Measurements from ENCODE around the gene CERT1.
"Not testable (repeated sequence)": the region's sequence is repeated elsewhere in the genome, so short reads cannot be mapped to it uniquely, and the experiment has no call there.

CERT1 gene

GRCh38 chr5:75536147-75536546, 24.7 kb upstream of the CERT1 start:
- DNase-seq: no peak
- CTCF ChIA-PET: no interaction called here
- peaks cover 2% of the 10 kb centered on the region for H3K4me1 Mint-ChIP-seq
- H3K4me3 Mint-ChIP-seq: no peak overlapping the region
- peaks cover 41% of the 10 kb centered on the region for H3K36me3 Mint-ChIP-seq
- no peak overlapping the region for H3K27ac Mint-ChIP-seq
- H3K9me3 Mint-ChIP-seq: peaks cover 24% of the 10 kb centered on the region
- no peaks in the 10 kb centered on the region for H3K27me3 Mint-ChIP-seq

GRCh38 chr5:75534734-75535133, 23.3 kb upstream of the CERT1 start:
- H3K27me3 Mint-ChIP-seq: no peaks in the 10 kb centered on the region
- no peak overlapping the region for H3K27ac Mint-ChIP-seq
- peaks cover 24% of the 10 kb centered on the region for H3K9me3 Mint-ChIP-seq
- no peak overlapping the region for H3K4me3 Mint-ChIP-seq
- no peak for DNase-seq
- peaks cover 2% of the 10 kb centered on the region for H3K4me1 Mint-ChIP-seq
- CTCF ChIA-PET: no interaction called here
- peaks cover 39% of the 10 kb centered on the region for H3K36me3 Mint-ChIP-seq

DNA sequence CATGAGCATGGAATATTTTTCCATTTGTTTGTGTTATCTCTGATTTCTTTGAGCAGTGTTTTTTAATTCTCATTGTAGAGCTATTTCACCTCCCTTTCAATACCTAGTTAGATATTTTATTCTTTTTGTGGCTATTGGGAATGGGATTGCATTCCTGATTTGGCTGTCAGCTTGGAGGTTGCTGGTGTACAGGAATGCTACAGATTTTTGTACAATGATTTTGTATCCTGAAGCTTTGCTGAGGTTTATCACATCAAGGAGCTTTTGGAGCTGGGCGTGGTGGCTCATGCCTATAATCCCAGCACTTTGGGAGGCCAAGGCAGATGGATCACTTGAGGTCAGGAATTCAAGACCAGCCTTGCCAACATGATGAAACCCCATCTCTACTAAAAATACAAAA, 22.3 kb upstream of the CERT1 start:
- H3K4me1 Mint-ChIP-seq, H3K27ac Mint-ChIP-seq, H3K27me3 Mint-ChIP-seq, H3K4me3 Mint-ChIP-seq, DNase-seq, CTCF ChIA-PET: not testable (repeated sequence)
- Mint-ChIP-seq H3K36me3 (peaks cover 42% of the 10 kb centered on the region), H3K9me3 (peaks cover 24% of the 10 kb centered on the region)

- CTCF ChIA-PET: no interaction called here
- no peak overlapping the region for H3K4me3 Mint-ChIP-seq
- no peak overlapping the region for H3K27ac Mint-ChIP-seq
- peaks cover 24% of the 10 kb centered on the region for H3K9me3 Mint-ChIP-seq
- peaks cover 2% of the 10 kb centered on the region for H3K4me1 Mint-ChIP-seq
- DNase-seq: no peak
- H3K27me3 Mint-ChIP-seq: no peaks in the 10 kb centered on the region
- peaks cover 40% of the 10 kb centered on the region for H3K36me3 Mint-ChIP-seq
Measured at GRCh38 chr5:75532190-75532589, 20.8 kb upstream of the CERT1 start.

GRCh38 chr5:75529185-75529584, 17.8 kb upstream of the CERT1 start:
- DNase-seq: no peak
- H3K36me3 Mint-ChIP-seq: peaks cover 24% of the 10 kb centered on the region
- CTCF ChIA-PET: no interaction called here
- no peaks in the 10 kb centered on the region for H3K27me3 Mint-ChIP-seq
- H3K9me3 Mint-ChIP-seq: peaks cover 8% of the 10 kb centered on the region
- H3K27ac Mint-ChIP-seq: no peak overlapping the region
- H3K4me3 Mint-ChIP-seq: no peak overlapping the region
- H3K4me1 Mint-ChIP-seq: peaks cover 20% of the 10 kb centered on the region

DNA sequence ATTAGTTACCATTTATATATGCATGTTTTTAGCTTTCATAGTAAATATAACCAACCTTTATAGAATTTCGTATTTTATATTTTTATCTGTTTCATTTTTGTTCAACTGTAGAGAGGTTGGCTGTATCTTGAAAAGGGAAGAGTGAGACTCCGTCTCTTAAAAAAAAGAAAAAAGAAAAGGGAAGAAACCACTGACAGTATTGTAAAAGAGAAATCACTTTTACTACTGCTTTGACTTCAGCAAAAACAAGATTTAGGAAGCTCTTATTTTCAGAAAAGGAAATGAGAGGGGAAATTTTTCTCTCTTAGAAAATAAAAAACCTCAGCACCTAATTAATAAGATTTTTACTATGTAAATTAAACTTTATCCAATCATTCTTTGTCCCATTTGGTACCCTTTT, 14.6 kb upstream of the CERT1 start:
- Mint-ChIP-seq H3K27ac (no peak overlapping the region), H3K27me3 (no peaks in the 10 kb centered on the region)
- CTCF ChIA-PET: no interaction called here

GRCh38 chr5:75525344-75525743, 13.9 kb upstream of the CERT1 start:
- Mint-ChIP-seq H3K36me3 (peaks cover 29% of the 10 kb centered on the region), H3K4me1 (peaks cover 34% of the 10 kb centered on the region), H3K27ac (no peak overlapping the region), H3K4me3 (no peak overlapping the region), H3K9me3 (peaks cover 18% of the 10 kb centered on the region), H3K27me3 (no peaks in the 10 kb centered on the region)
- no peak for DNase-seq
- CTCF ChIA-PET: no interaction called here

More for the DNA sequence above, 14.6 kb upstream of the CERT1 start:
- peaks cover 34% of the 10 kb centered on the region for H3K4me1 Mint-ChIP-seq
- peaks cover 12% of the 10 kb centered on the region for H3K9me3 Mint-ChIP-seq
- H3K36me3 Mint-ChIP-seq: peaks cover 23% of the 10 kb centered on the region
- H3K4me3 Mint-ChIP-seq: no peak overlapping the region
- DNase-seq: no peak

DNA sequence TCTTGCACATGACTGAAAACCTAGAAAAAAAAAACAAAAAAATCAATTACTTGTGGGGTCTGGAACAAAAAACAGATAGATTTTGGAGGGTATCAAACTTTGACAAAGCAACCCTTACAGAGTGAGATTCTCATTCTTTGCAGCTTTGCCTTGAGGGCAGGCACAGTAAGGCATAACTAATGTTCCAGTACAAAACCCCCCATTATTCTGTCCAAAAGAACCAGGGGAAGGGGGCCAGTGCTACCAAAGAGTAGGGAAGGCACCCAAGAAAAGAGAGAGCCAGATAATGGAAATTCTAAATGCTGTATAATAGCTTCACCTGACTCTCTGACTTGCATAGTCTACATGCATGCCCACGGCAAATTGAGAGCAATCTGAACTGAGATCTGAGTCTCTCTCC, 13.2 kb upstream of the CERT1 start:
- H3K4me1 Mint-ChIP-seq: peaks cover 35% of the 10 kb centered on the region
- no peak overlapping the region for H3K4me3 Mint-ChIP-seq
- no peak overlapping the region for H3K27ac Mint-ChIP-seq
- peaks cover 34% of the 10 kb centered on the region for H3K36me3 Mint-ChIP-seq
- H3K27me3 Mint-ChIP-seq: no peaks in the 10 kb centered on the region
- no peak for DNase-seq
- peaks cover 18% of the 10 kb centered on the region for H3K9me3 Mint-ChIP-seq
- CTCF ChIA-PET: no interaction called here

DNA sequence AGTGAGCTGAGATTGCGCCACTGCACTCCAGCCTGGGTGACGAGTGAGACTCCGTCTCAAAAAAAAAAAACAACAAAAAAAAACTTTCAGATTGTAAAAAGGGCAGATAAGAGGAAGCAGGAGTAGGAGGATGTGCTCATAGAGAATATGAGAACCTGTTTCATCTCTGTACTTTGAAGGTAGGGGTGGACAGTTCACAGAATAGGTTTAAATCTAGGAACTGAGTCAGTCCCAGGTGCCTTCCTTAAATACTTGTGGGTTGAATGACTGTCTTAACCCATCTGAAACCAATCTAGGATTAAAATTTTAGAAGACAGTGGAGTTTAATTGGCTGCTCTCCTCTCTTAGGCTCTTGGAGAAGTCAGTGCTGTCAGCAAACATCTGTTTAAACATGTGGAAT, 12.6 kb upstream of the CERT1 start:
- H3K27ac Mint-ChIP-seq: no peak overlapping the region
- no peak overlapping the region for H3K4me3 Mint-ChIP-seq
- peaks cover 36% of the 10 kb centered on the region for H3K4me1 Mint-ChIP-seq
- CTCF ChIA-PET: interaction anchor here (0.7 kb wide), 1 partner anchor 1331 kb away, joined by 3 read pairs; no protein-coding TSS in a partner anchor
- no peaks in the 10 kb centered on the region for H3K27me3 Mint-ChIP-seq
- H3K36me3 Mint-ChIP-seq: peaks cover 37% of the 10 kb centered on the region
- DNase-seq: no peak
- peaks cover 19% of the 10 kb centered on the region for H3K9me3 Mint-ChIP-seq

GRCh38 chr5:75523275-75523674, 11.8 kb upstream of the CERT1 start:
- CTCF ChIA-PET: interaction anchor here (0.7 kb wide), 1 partner anchor 1332 kb away, joined by 3 read pairs; no protein-coding TSS in a partner anchor
- H3K4me3 Mint-ChIP-seq: no peak overlapping the region
- H3K9me3 Mint-ChIP-seq: peaks cover 19% of the 10 kb centered on the region
- no peak for DNase-seq
- H3K36me3 Mint-ChIP-seq: peaks cover 35% of the 10 kb centered on the region
- no peak overlapping the region for H3K27ac Mint-ChIP-seq
- H3K4me1 Mint-ChIP-seq: peaks cover 39% of the 10 kb centered on the region
- no peaks in the 10 kb centered on the region for H3K27me3 Mint-ChIP-seq

DNA sequence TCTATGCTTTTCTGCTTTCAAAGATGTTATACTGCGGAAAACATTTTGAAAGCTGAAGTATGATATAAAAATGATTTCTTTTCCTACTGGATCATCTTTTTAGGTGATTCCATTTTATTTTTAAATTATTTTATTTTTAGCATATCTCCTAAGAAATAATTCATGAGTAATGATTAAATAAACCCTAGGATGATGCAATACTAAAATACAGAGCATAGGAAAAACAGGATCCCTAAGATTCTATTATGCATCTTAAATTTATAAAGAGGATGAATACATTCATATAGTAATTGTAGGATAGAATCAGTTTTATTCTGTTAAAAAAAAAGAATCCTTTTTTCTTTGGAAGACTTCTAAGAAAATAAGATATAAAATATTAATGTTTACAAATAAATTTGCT, 11.1 kb upstream of the CERT1 start:
- Mint-ChIP-seq H3K4me1 (peaks cover 44% of the 10 kb centered on the region), H3K27ac (no peak overlapping the region), H3K27me3 (no peaks in the 10 kb centered on the region), H3K4me3 (no peak overlapping the region), H3K36me3 (peaks cover 41% of the 10 kb centered on the region), H3K9me3 (peaks cover 19% of the 10 kb centered on the region)
- CTCF ChIA-PET: no interaction called here
- no peak for DNase-seq

GRCh38 chr5:75522025-75522424, 10.6 kb upstream of the CERT1 start:
- Mint-ChIP-seq H3K27ac (no peak overlapping the region), H3K27me3 (no peaks in the 10 kb centered on the region), H3K4me3 (no peak overlapping the region), H3K36me3 (peaks cover 41% of the 10 kb centered on the region), H3K9me3 (peaks cover 19% of the 10 kb centered on the region), H3K4me1 (peaks cover 44% of the 10 kb centered on the region)
- no peak for DNase-seq
- CTCF ChIA-PET: no interaction called here

GRCh38 chr5:75521195-75521594, 9.8 kb upstream of the CERT1 start:
- peaks cover 45% of the 10 kb centered on the region for H3K4me1 Mint-ChIP-seq
- H3K27me3 Mint-ChIP-seq: no peaks in the 10 kb centered on the region
- H3K4me3 Mint-ChIP-seq: no peak overlapping the region
- peaks cover 41% of the 10 kb centered on the region for H3K36me3 Mint-ChIP-seq
- peaks cover 19% of the 10 kb centered on the region for H3K9me3 Mint-ChIP-seq
- no peak overlapping the region for H3K27ac Mint-ChIP-seq
- CTCF ChIA-PET: no interaction called here
- DNase-seq: no peak

DNA sequence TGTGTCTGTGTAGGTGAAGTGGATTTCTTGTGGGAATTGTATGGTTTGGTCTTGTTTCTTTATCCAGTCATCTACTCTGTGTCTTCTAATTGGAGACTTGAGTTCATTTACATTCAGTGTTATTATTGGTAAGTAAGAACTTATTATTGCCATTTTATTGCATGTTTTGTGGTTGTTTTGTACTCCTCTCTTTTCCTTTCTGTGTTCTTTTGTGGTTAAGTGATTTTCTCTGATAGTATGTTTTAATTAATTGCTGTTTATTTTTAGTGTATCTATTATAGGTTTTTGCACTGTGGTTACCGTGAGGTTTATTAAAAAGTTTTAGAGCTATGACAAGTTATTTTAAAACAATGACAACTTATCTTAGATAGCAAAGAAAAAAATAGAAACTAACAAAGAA, 8.3 kb upstream of the CERT1 start:
- no peak for DNase-seq
- H3K4me3 Mint-ChIP-seq: no peak overlapping the region
- peaks cover 42% of the 10 kb centered on the region for H3K36me3 Mint-ChIP-seq
- H3K9me3 Mint-ChIP-seq: peaks cover 19% of the 10 kb centered on the region
- peaks cover 31% of the 10 kb centered on the region for H3K4me1 Mint-ChIP-seq
- H3K27ac Mint-ChIP-seq: no peak overlapping the region
- CTCF ChIA-PET: interaction anchor here (0.6 kb wide), 1 partner anchor 181 kb away, joined by 4 read pairs; no protein-coding TSS in a partner anchor
- H3K27me3 Mint-ChIP-seq: no peaks in the 10 kb centered on the region

GRCh38 chr5:75514323-75514722, 2.9 kb upstream of the CERT1 start:
- peaks cover 19% of the 10 kb centered on the region for H3K36me3 Mint-ChIP-seq
- no peaks in the 10 kb centered on the region for H3K27me3 Mint-ChIP-seq
- H3K4me1 Mint-ChIP-seq: peaks cover 47% of the 10 kb centered on the region
- no peak overlapping the region for H3K27ac Mint-ChIP-seq
- no peak overlapping the region for H3K4me3 Mint-ChIP-seq
- H3K9me3 Mint-ChIP-seq: no peaks in the 10 kb centered on the region
- no peak for DNase-seq
- CTCF ChIA-PET: no interaction called here

DNA sequence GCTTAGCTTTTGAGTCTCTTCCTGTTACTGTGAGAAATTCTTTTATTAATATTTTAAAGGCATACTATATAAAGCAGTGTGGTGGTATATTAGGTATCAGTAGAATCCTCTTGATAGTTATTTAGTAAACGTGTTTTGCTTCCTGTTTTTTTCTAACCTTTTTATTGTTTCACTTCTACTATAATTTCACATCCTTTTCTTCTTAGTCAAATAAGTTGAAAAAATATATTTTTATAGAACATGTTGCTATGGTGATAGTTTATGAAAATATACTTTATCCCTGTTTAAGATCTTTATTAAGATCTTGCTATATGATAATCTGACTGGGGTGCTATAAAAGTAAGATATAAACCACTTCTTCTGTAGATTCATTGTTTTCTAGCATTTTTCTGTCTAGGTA, 2.4 kb upstream of the CERT1 start:
- CTCF ChIA-PET: no interaction called here
- H3K36me3 Mint-ChIP-seq: peaks cover 17% of the 10 kb centered on the region
- no peak overlapping the region for H3K27ac Mint-ChIP-seq
- no peak for DNase-seq
- no peak overlapping the region for H3K4me3 Mint-ChIP-seq
- H3K4me1 Mint-ChIP-seq: peaks cover 48% of the 10 kb centered on the region
- H3K9me3 Mint-ChIP-seq: no peaks in the 10 kb centered on the region
- H3K27me3 Mint-ChIP-seq: no peaks in the 10 kb centered on the region
